Activated CD8-positive, alpha-beta T cell treated with anti-CD3 and anti-CD28 coated beads for 36 hours (primary cell): ENCODE results near the gene RIN3. TPM values are rescaled to one million over a fixed set of nuclear protein-coding genes. Genes with fewer than 3 reads are reported as not detected.

Source experiments
- ATAC-seq: fragments of 200-7000 bp; cut with Tn5 transposase; one replicate; pipeline ENCODE4 v1.10.0; 2021; ENCODE audit warnings: mild to moderate bottlenecking, moderate library complexity
- CTCF ChIA-PET: fragments of 350-600 bp; sonication (Branson Sonifier 250); formaldehyde crosslinking; loops from one replicate; lab custom pipeline; 2021; ENCODE audit warnings: antibody characterized with exemption; lab: Charles Lee
- POLR2A ChIA-PET: fragments of 350-600 bp; sonication (Branson Sonifier 250); formaldehyde crosslinking; loops from one replicate; lab custom pipeline; 2021; ENCODE audit warnings: antibody characterized with exemption; lab: Charles Lee
- DNase-seq: peaks from one replicate; pipeline ENCODE4 v3.0.0-alpha.2; 2020
- H3K27ac Mint-ChIP-seq: one replicate; pipeline ENCODE4 v1.8.0; 2021; ENCODE audit warnings: mild to moderate bottlenecking, mixed read lengths
- H3K27me3 Mint-ChIP-seq: one replicate; pipeline ENCODE4 v1.8.0; 2021; ENCODE audit warnings: mixed read lengths
- H3K36me3 Mint-ChIP-seq: one replicate; pipeline ENCODE4 v1.8.0; 2021; ENCODE audit warnings: low read depth, mixed read lengths
- H3K4me1 Mint-ChIP-seq: one replicate; pipeline ENCODE4 v1.8.0; 2021; ENCODE audit warnings: low read depth, mixed read lengths
- H3K4me3 Mint-ChIP-seq: one replicate; pipeline ENCODE4 v1.8.0; 2021; ENCODE audit warnings: mild to moderate bottlenecking, moderate library complexity, mixed read lengths
- H3K9me3 Mint-ChIP-seq: one replicate; pipeline ENCODE4 v1.8.0; 2021; ENCODE audit warnings: mixed read lengths
- CTCF ChIP-seq: fragments of 200-600 bp; IDR thresholded peaks from one replicate; pipeline ENCODE4 v1.8.0; 2022; ENCODE audit warnings: antibody characterized with exemption, mild to moderate bottlenecking
- intact Hi-C: fragments of 100-400 bp; cut with micrococcal nuclease; formaldehyde crosslinking; loops from one replicate; pipeline ENCODE4 v1.10.0; 2022
- total RNA-seq, 2 experiments: library from RNA; stranded (reverse); gene quantifications; one replicate each; pipeline ENCODE4 v1.2.3, GENCODE V29; 2021

The RIN3 gene
- total RNA-seq, 2 experiments from 2014 or later, result 61.3 to 62.4 TPM

DNA sequence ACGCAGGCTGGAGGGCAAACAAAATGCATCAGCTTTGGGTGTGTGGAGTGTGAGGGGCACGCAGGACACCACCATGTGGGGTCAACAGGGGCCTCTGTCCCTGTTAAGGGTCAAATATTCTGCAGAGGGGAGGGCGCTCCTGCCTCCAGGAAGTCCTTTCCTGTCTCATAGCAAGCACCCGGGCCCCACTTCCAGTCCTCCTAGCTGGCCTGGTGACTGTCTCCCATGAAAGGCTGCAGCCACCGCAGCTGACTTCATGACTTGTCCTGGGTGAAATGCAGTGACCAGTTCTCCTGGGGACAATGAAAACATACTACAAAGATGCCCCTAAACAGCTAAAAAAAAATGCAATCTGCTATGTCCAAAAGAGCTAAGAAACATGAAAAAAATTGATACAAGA lies 181.2 kb downstream of the RIN3 start:
- ChIA-PET CTCF (interaction anchor here (3.1 kb wide), 1 partner anchor 8 kb away, joined by 10 read pairs; no protein-coding TSS in a partner anchor), POLR2A (interaction anchor here (0.7 to 0.9 kb wide), 3 partner anchors 9 to 673 kb away, joined by 3 read pairs; no protein-coding TSS in a partner anchor)
- ATAC-seq (no peak), DNase-seq (no peak)
- H3K36me3 Mint-ChIP-seq, result no peaks in the 10 kb centered on the region
- H3K4me3 Mint-ChIP-seq, result no peak overlapping the region
- no peak overlapping the region for H3K27ac Mint-ChIP-seq
- TF ChIP-seq CTCF, result no peak
- H3K27me3 Mint-ChIP-seq, result no peaks in the 10 kb centered on the region
- peaks cover 28% of the 10 kb centered on the region for H3K4me1 Mint-ChIP-seq
- intact Hi-C loops, result no loop called here
- H3K9me3 Mint-ChIP-seq, result no peaks in the 10 kb centered on the region

DNA sequence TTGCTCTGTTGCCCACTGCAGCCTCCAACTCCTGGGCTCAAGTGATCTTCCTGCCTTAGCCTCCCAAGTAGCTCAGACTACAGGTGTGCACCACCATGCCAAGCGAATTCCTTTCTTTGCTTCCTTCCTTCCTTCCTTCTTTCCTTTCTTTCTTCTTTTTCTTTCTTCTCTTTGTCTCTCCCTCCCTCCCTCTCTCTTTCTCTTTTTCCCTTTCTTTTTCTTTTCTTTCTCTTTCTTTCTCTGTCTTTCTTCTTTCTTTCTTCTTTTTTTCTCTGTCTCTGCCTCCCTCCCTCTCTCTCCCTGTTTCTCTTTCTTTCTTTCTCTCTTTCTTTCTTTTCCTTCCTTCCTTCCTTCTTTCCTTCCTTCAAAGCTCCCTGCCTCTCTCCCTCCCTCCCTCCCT lies 182.0 kb downstream of the RIN3 start:
- Mint-ChIP-seq H3K27me3 (no peaks in the 10 kb centered on the region), H3K9me3 (no peaks in the 10 kb centered on the region), H3K36me3 (no peaks in the 10 kb centered on the region), H3K4me3 (no peak overlapping the region), H3K27ac (no peak overlapping the region), H3K4me1 (peaks cover 28% of the 10 kb centered on the region)
- no peak for TF ChIP-seq CTCF
- ChIA-PET CTCF (interaction anchor here (3.1 kb wide), 1 partner anchor 9 kb away, joined by 10 read pairs; no protein-coding TSS in a partner anchor), POLR2A (interaction anchor here (0.7 to 0.9 kb wide), 2 partner anchors 10 to 115 kb away, joined by 3 read pairs; no protein-coding TSS in a partner anchor)
- intact Hi-C loops, result no loop called here
- DNase-seq (no peak), ATAC-seq (no peak)

GRCh38 chr14:92696366-92696765 lies 182.8 kb downstream of the RIN3 start:
- intact Hi-C loops, result no loop called here
- no peak overlapping the region for H3K4me3 Mint-ChIP-seq
- ChIA-PET CTCF (interaction anchor here (3.1 kb wide), 1 partner anchor 10 kb away, joined by 10 read pairs; no protein-coding TSS in a partner anchor), POLR2A (interaction anchor here (0.7 kb wide), 1 partner anchor 1230 kb away, joined by 3 read pairs; no protein-coding TSS in a partner anchor)
- no peak for DNase-seq
- no peak for TF ChIP-seq CTCF
- ATAC-seq, result no peak
- H3K27me3 Mint-ChIP-seq, result peaks cover 1% of the 10 kb centered on the region
- peaks cover 28% of the 10 kb centered on the region for H3K4me1 Mint-ChIP-seq
- no peak overlapping the region for H3K27ac Mint-ChIP-seq
- no peaks in the 10 kb centered on the region for H3K36me3 Mint-ChIP-seq
- H3K9me3 Mint-ChIP-seq, result no peaks in the 10 kb centered on the region

GRCh38 chr14:92698393-92698792 lies 184.8 kb downstream of the RIN3 start:
- POLR2A ChIA-PET, result no interaction called here
- TF ChIP-seq CTCF, result no peak
- no peak overlapping the region for H3K27ac Mint-ChIP-seq
- H3K4me3 Mint-ChIP-seq, result no peak overlapping the region
- ATAC-seq (no peak), DNase-seq (no peak)
- CTCF ChIA-PET, result interaction anchor here (0.7 to 1.2 kb wide), 3 partner anchors 8 to 86 kb away, joined by 3 to 4 read pairs (median 3); no protein-coding TSS in a partner anchor
- H3K9me3 Mint-ChIP-seq, result no peaks in the 10 kb centered on the region
- H3K36me3 Mint-ChIP-seq, result no peaks in the 10 kb centered on the region
- intact Hi-C loops, result no loop called here
- peaks cover 15% of the 10 kb centered on the region for H3K4me1 Mint-ChIP-seq
- peaks cover 1% of the 10 kb centered on the region for H3K27me3 Mint-ChIP-seq

GRCh38 chr14:92701826-92702225 lies 188.2 kb downstream of the RIN3 start:
- CTCF ChIA-PET, result interaction anchor here (2.2 kb wide), 1 partner anchor 15 kb away, joined by 8 read pairs; no protein-coding TSS in a partner anchor
- Mint-ChIP-seq H3K36me3 (no peaks in the 10 kb centered on the region), H3K4me3 (no peak overlapping the region), H3K27me3 (peaks cover 1% of the 10 kb centered on the region), H3K9me3 (no peaks in the 10 kb centered on the region), H3K4me1 (peaks cover 3% of the 10 kb centered on the region), H3K27ac (no peak overlapping the region)
- ATAC-seq (no peak), DNase-seq (no peak)
- intact Hi-C loops, result no loop called here
- no peak for TF ChIP-seq CTCF
- POLR2A ChIA-PET, result no interaction called here
